DOHH2 (cell line): Measurements from ENCODE around the gene PEX19.

Experiments used
- CTCF ChIP-seq: fragments of 200-600 bp; sonication (generic); IDR thresholded peaks from one replicate; pipeline ENCODE4 v1.5.1; 2014; ENCODE audit warnings: antibody characterized with exemption, mild to moderate bottlenecking, low read depth, low read length; ENCODE audit not compliant: poor library complexity, severe bottlenecking
- EZH2phosphoT487 ChIP-seq: fragments of 200-600 bp; sonication (generic); IDR thresholded peaks from 2 replicates; pipeline ENCODE4 v1.6.1; 2017; ENCODE audit warnings: borderline replicate concordance, mild to moderate bottlenecking, antibody characterized with exemption, low read length, moderate library complexity, mixed read lengths

- TF ChIP-seq EZH2phosphoT487 (no peak), CTCF (no peak)
Observed at GRCh38 chr1:160237558-160237957, 47.4 kb downstream of the PEX19 start.
